K562 (cell line): ENCODE measurements around the gene ZBTB20. TPM values are rescaled to one million over a fixed set of nuclear protein-coding genes. Genes with fewer than 3 reads are reported as not detected.

Experiments used
- ATAC-seq: fragments of 200-7000 bp; cut with Tn5 transposase; 3 replicates; pipeline ENCODE4 v1.9.1; 2020; ENCODE audit warnings: moderate library complexity
- BruUV-seq: library from RNA; stranded (reverse); fragments of 400-500 nt; replicated peaks from 2 replicates; lab custom pipeline; 2021; lab: Mats Ljungman, UMichigan
- CTCF ChIA-PET: fragments of 300-600 bp; formaldehyde crosslinking; extraction: SDS; loops from one replicate; lab custom pipeline; 2021; ENCODE audit warnings: low intra/inter-chr PET ratio; lab: Yijun Ruan, JAX
- POLR2A ChIA-PET: fragments of 300-600, 350-650 bp; sonication (Branson Sonifier 250); formaldehyde crosslinking; extraction: SDS; loops from one replicate; lab custom pipeline; 2021; ENCODE audit warnings: antibody characterized with exemption, inconsistent platforms; lab: Yijun Ruan, JAX
- DNase-seq, 4 experiments: peaks; one replicate each; pipeline versions ENCODE4 v3.0.0 to v3.0.0-alpha.2; 2011 to 2018; ENCODE audit warnings: low spot score in 3 of 4, mixed read lengths in 3 of 4; ENCODE audit errors: extremely low read depth in 1 of 4
- FAIRE-seq: peaks from 2 replicates; lab custom pipeline; 2011; peaks lifted over from hg19 to GRCh38; lab: Jason Lieb, UNC
- H2AFZ ChIP-seq: 2 replicates; pipeline ENCODE4 v1.6.0; 2011; ENCODE audit warnings: low read depth, low read length, control low read depth, inconsistent platforms
- H3K27ac ChIP-seq: fragments of 200-600 bp; 3 replicates; pipeline ENCODE4 v1.8.0; 2011; ENCODE audit warnings: low read depth, mild to moderate bottlenecking, control low read depth, inconsistent platforms, low read length, moderate library complexity, mixed read lengths; ENCODE audit errors: extremely low read depth
- H3K27me3 ChIP-seq, 2 experiments: fragments of 300-600 bp in 1 of 2; 2 replicates in 1 of 2; 3 replicates in 1 of 2; pipeline versions ENCODE4 v1.6.0 to v1.8.0; 2011; ENCODE audit warnings: inconsistent platforms in 2 of 2, low read length in 2 of 2, mild to moderate bottlenecking in 1 of 2, mixed read lengths in 1 of 2, moderate library complexity in 1 of 2; ENCODE audit not compliant: control insufficient read depth in 2 of 2, insufficient read depth in 2 of 2
- H3K36me3 ChIP-seq: fragments of 300-600 bp; 3 replicates; pipeline ENCODE4 v1.8.0; 2011; ENCODE audit warnings: mild to moderate bottlenecking, low read length, inconsistent platforms; ENCODE audit not compliant: control insufficient read depth, insufficient read depth
- H3K4me1 ChIP-seq, 2 experiments: fragments of 200-600 bp in 1 of 2; replicated peaks in 1 of 2; 2 replicates in 1 of 2; 3 replicates in 1 of 2; pipeline versions ENCODE4 v1.5.1 to v1.8.0; 2011; ENCODE audit warnings: inconsistent platforms in 2 of 2, low read length in 2 of 2, mild to moderate bottlenecking in 1 of 2, mixed read lengths in 1 of 2, moderate library complexity in 1 of 2; ENCODE audit not compliant: control insufficient read depth in 2 of 2, insufficient read depth in 2 of 2
- H3K4me2 ChIP-seq: 2 replicates; pipeline ENCODE4 v1.6.1; 2011; ENCODE audit warnings: low read length, control low read depth, inconsistent platforms, mixed read lengths; ENCODE audit not compliant: insufficient read depth
- H3K4me3 ChIP-seq: fragments of 200-600 bp; sonication (generic), shearing (Covaris generic); 2 replicates; pipeline ENCODE4 v1.5.1; 2016; ENCODE audit warnings: control low read depth, inconsistent platforms
- H3K79me2 ChIP-seq: fragments of 200-600 bp; 3 replicates; pipeline ENCODE4 v1.8.0; 2011; ENCODE audit warnings: low read length, inconsistent platforms; ENCODE audit not compliant: control insufficient read depth, insufficient read depth
- H3K9ac ChIP-seq, 2 experiments: 2 replicates each; pipeline versions ENCODE4 v1.6.0 to v1.6.1; 2011; ENCODE audit warnings: low read depth in 2 of 2, low read length in 2 of 2, control low read depth in 1 of 2, inconsistent platforms in 1 of 2, mild to moderate bottlenecking in 1 of 2, mixed read lengths in 1 of 2; ENCODE audit not compliant: insufficient read depth in 1 of 2
- H3K9me1 ChIP-seq: one replicate; pipeline ENCODE4 v1.6.0; 2011; ENCODE audit warnings: inconsistent platforms, mild to moderate bottlenecking, low read length, moderate library complexity; ENCODE audit not compliant: control insufficient read depth, insufficient read depth
- H3K9me3 ChIP-seq: replicated peaks from 2 replicates; pipeline ENCODE4 v1.5.1; 2011; ENCODE audit warnings: low read depth, low read length, inconsistent platforms; ENCODE audit not compliant: control insufficient read depth, insufficient read depth
- H4K20me1 ChIP-seq: replicated peaks from 2 replicates; pipeline ENCODE4 v1.6.1; 2011; ENCODE audit warnings: low read length, inconsistent platforms, mixed read lengths; ENCODE audit not compliant: control insufficient read depth, insufficient read depth
- CREB3L1 ChIP-seq: fragments of 450-650 bp; IDR thresholded peaks from 2 replicates; pipeline ENCODE4 v1.6.1; 2014; ENCODE audit warnings: low read depth, mild to moderate bottlenecking, moderate library complexity, borderline replicate concordance
- DIDO1 ChIP-seq: fragments of 450-650 bp; IDR thresholded peaks from 2 replicates; pipeline ENCODE4 v1.6.1; 2016; ENCODE audit warnings: low read depth, missing biosample characterization, missing genetic modification characterization
- FOXA1 ChIP-seq: fragments of 450-650 bp; IDR thresholded peaks from 2 replicates; pipeline ENCODE4 v1.6.1; 2016; ENCODE audit warnings: mild to moderate bottlenecking, borderline replicate concordance
- FOXK2 ChIP-seq, 2 experiments: fragments of 450-650 bp; IDR thresholded peaks in 1 of 2; conservative IDR thresholded peaks in 1 of 2; 2 replicates each; pipeline ENCODE4 v1.6.1; 2016; ENCODE audit warnings: low read depth in 2 of 2, mild to moderate bottlenecking in 1 of 2
- HCFC1 ChIP-seq: IDR thresholded peaks from 2 replicates; pipeline ENCODE4 v1.6.1; 2012; ENCODE audit warnings: low read depth, low read length, improper control_type of control experiment
- HMGN3 ChIP-seq: IDR thresholded peaks from 2 replicates; pipeline ENCODE4 v1.6.1; 2011; ENCODE audit warnings: borderline replicate concordance, low read depth, mild to moderate bottlenecking, mixed read lengths, low read length; ENCODE audit not compliant: insufficient read length; ENCODE audit errors: extremely low read depth
- NBN ChIP-seq: fragments of 450-650 bp; IDR thresholded peaks from 2 replicates; pipeline ENCODE4 v1.6.1; 2016; ENCODE audit warnings: low read depth, mild to moderate bottlenecking
- NFXL1 ChIP-seq: fragments of 450-650 bp; formaldehyde crosslinking; IDR thresholded peaks from 2 replicates; pipeline ENCODE4 v1.4.0; 2021; ENCODE audit warnings: mild to moderate bottlenecking
- PRMT5 ChIP-seq: sonication (generic); formaldehyde crosslinking; IDR thresholded peaks from 2 replicates; pipeline ENCODE4 v1.5.0; 2020; ENCODE audit warnings: missing genetic modification reagents
- SMARCB1 ChIP-seq: IDR thresholded peaks from 2 replicates; pipeline ENCODE4 v1.6.1; 2011; ENCODE audit warnings: improper control_type of control experiment, low read depth; ENCODE audit not compliant: insufficient read length
- TBL1XR1 ChIP-seq, 2 experiments: IDR thresholded peaks; 2 replicates each; pipeline ENCODE4 v1.6.1; 2012; ENCODE audit warnings: improper control_type of control experiment in 2 of 2, low read length in 2 of 2, mild to moderate bottlenecking in 1 of 2
- THAP12 ChIP-seq: fragments of 250-450 bp; sonication (Bioruptor Pico); IDR thresholded peaks from 2 replicates; pipeline ENCODE4 v1.9.0; 2021; ENCODE audit warnings: mild to moderate bottlenecking, inconsistent platforms
- ZKSCAN1 ChIP-seq: fragments of 150-350 bp; IDR thresholded peaks from 2 replicates; pipeline ENCODE4 v1.6.1; 2016; ENCODE audit warnings: low read depth, low read length
- ZNF347 ChIP-seq: fragments of 450-650 bp; formaldehyde crosslinking; IDR thresholded peaks from 2 replicates; pipeline ENCODE4 v1.4.0; 2020; ENCODE audit warnings: low read depth, mild to moderate bottlenecking, moderate library complexity
- ZNF589 ChIP-seq: fragments of 200-800 bp; sonication (Bioruptor generic); IDR thresholded peaks from 2 replicates; pipeline ENCODE4 v1.6.1; 2016; ENCODE audit warnings: low read depth, missing genetic modification characterization, missing compliant biosample characterization
- WGBS: fragments of 100-300 bp; shearing (Covaris generic); methylation state at CpG from one replicate; pipeline ENCODE4 v1.1.6; 2016; ENCODE audit warnings: low coverage, mixed read lengths; ENCODE audit not compliant: insufficient coverage; ENCODE audit errors: missing lambda C conversion rate; 5-methylcytosine and 5-hydroxymethylcytosine counted together
- in situ Hi-C: fragments of 300-500 bp; cut with MboI; formaldehyde crosslinking; loops from 4 replicates; pipeline ENCODE4 v1.15.0; 2018; ENCODE audit warnings: inconsistent platforms, mixed read lengths
- intact Hi-C: fragments of 100-400 bp; cut with micrococcal nuclease; formaldehyde crosslinking; loops from 2 replicates; pipeline ENCODE4 v1.14.2; 2022
- polyA plus RNA-seq, 8 experiments: library from polyadenylated mRNA; depleted of rRNA in 4 of 8; stranded (reverse) in 5 of 8; unstranded in 3 of 8; fragments of >200 nt; fragmentation: Nextera tagmentation in 2 of 8; fragmentation: Illumina TruSeq in 1 of 8; extraction: Ambion mirVana in 2 of 8; extraction: Trizol in 1 of 8; gene quantifications; 2 replicates each; pipeline versions ENCODE4 v1.2.1 to v1.2.3, GENCODE V29; 2011 to 2014; ENCODE audit warnings: inconsistent platforms in 1 of 8, missing spikeins in 1 of 8
- total RNA-seq, 7 experiments: library from RNA; depleted of rRNA in 6 of 7; stranded (reverse); fragments of >200 nt in 6 of 7; fragmentation: Illumina TruSeq in 2 of 7; extraction: Trizol in 2 of 7; gene quantifications; 2 replicates each; pipeline versions ENCODE4 v1.2.1 to v1.2.3, GENCODE V29; 2011 to 2021; ENCODE audit warnings: low replicate concordance in 1 of 7
- TF ChIP-seq, protein P1 (sequence below): fragments of 250-450 bp; sonication (Bioruptor Pico); IDR thresholded peaks from 2 replicates; pipeline ENCODE4 v1.4.0; 2020; ENCODE audit warnings: mild to moderate bottlenecking, moderate library complexity

Gene ZBTB20
- total and polyA plus RNA-seq, 9 of the 15 experiments (the other 6 are each of a cell fraction or from before 2014, with no cell fraction given), result 0.17 to 1.7 (median 0.45) TPM

GRCh38 chr3:114714957-114715460 lies 432.1 kb downstream of the ZBTB20 start:
- intact Hi-C loops (no loop called here), in situ Hi-C loops (no loop called here)
- CTCF ChIA-PET, result no interaction called here
- no peak overlapping the region for H3K4me2 ChIP-seq
- H3K79me2 ChIP-seq, result no peaks in the 10 kb centered on the region
- no peak overlapping the region for H2AFZ ChIP-seq
- H3K9me3 ChIP-seq, result no peaks in the 10 kb centered on the region
- FAIRE-seq (no peak), DNase-seq (no peak), ATAC-seq (no peak)
- no peaks in the 10 kb centered on the region for H3K9me1 ChIP-seq
- H3K27me3 ChIP-seq, result no peaks in the 10 kb centered on the region
- no peaks in the 10 kb centered on the region for H4K20me1 ChIP-seq
- POLR2A ChIA-PET, result no interaction called here
- H3K4me3 ChIP-seq, result no peak overlapping the region
- no peak overlapping the region for H3K9ac ChIP-seq
- WGBS, result 3% methylated on average over 6 of the region's 7 CpGs
- no peak overlapping the region for H3K27ac ChIP-seq
- no peaks in the 10 kb centered on the region for H3K4me1 ChIP-seq
- H3K36me3 ChIP-seq, result no peaks in the 10 kb centered on the region
- no TSS peak for BruUV-seq
- TF ChIP-seq FOXA1 (no peak), HCFC1 (no peak), DIDO1 (no peak), NFXL1 (no peak), THAP12 (no peak), ZNF589 (CRISPR knock-in tag) (no peak), FOXK2 (conservative IDR thresholded peaks at IDR 0.05 in 1 of 2, IDR thresholded peaks at IDR 0.05 in 1 of 2; ENCODE audit: low read depth in 2 of 2) (no peak), TBL1XR1 (IDR thresholded peaks at IDR 0.05; ENCODE audit: low read length in 2 of 2) (no peak), ZKSCAN1 (no peak), HMGN3 (no peak), SMARCB1 (no peak), ZNF347 (CRISPR knock-in tag) (no peak), NBN (no peak), PRMT5 (no peak), CREB3L1 (no peak)
- TF ChIP-seq, protein P1, sequence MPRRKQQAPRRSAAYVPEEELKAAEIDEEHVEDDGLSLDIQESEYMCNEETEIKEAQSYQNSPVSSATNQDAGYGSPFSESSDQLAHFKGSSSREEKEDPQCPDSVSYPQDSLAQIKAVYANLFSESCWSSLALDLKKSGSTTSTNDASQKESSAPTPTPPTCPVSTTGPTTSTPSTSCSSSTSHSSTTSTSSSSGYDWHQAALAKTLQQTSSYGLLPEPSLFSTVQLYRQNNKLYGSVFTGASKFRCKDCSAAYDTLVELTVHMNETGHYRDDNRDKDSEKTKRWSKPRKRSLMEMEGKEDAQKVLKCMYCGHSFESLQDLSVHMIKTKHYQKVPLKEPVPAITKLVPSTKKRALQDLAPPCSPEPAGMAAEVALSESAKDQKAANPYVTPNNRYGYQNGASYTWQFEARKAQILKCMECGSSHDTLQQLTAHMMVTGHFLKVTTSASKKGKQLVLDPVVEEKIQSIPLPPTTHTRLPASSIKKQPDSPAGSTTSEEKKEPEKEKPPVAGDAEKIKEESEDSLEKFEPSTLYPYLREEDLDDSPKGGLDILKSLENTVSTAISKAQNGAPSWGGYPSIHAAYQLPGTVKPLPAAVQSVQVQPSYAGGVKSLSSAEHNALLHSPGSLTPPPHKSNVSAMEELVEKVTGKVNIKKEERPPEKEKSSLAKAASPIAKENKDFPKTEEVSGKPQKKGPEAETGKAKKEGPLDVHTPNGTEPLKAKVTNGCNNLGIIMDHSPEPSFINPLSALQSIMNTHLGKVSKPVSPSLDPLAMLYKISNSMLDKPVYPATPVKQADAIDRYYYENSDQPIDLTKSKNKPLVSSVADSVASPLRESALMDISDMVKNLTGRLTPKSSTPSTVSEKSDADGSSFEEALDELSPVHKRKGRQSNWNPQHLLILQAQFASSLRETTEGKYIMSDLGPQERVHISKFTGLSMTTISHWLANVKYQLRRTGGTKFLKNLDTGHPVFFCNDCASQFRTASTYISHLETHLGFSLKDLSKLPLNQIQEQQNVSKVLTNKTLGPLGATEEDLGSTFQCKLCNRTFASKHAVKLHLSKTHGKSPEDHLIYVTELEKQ, result no peak
